GM12865 (cell line): ENCODE results near the gene C22orf31.

Source experiments
- DNase-seq: peaks from one replicate; pipeline ENCODE4 v3.0.0; 2010; ENCODE audit warnings: low read depth
- H3K4me3 ChIP-seq: 2 replicates; pipeline ENCODE4 v1.5.1; 2011; ENCODE audit warnings: mild to moderate bottlenecking, low read depth, low read length, control low read depth
- CTCF ChIP-seq: IDR thresholded peaks from 2 replicates; pipeline ENCODE4 v1.5.1; 2011; ENCODE audit warnings: low read length, control low read depth, low read depth, inconsistent platforms; ENCODE audit not compliant: insufficient read depth; ENCODE audit errors: missing control alignments

The C22orf31 gene

DNA sequence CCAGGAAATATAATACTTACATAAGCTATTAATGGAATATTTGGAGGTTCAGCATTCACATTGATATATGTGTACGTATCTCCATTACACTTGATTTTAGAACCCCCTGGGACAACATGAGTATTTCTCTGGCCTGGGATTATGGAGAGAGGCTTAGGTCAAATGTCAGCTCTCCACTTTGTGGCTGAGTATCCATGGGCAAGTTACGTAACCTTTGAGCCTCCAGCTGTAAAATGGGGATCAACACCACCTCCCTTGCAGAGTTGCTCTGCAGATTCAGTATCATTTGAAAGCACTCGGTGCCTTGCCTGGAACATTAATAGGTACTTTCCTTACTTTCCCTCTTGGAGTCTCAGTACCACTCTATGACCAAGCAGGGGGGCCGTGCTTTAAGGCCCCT, 33.2 kb downstream of the C22orf31 start:
- no peak overlapping the region for H3K4me3 ChIP-seq
- DNase-seq = no peak
- no peak for TF ChIP-seq CTCF

GRCh38 chr22:29026579-29026978, 35.1 kb downstream of the C22orf31 start:
- DNase-seq = no peak
- H3K4me3 ChIP-seq = no peak overlapping the region
- TF ChIP-seq CTCF = no peak

DNA sequence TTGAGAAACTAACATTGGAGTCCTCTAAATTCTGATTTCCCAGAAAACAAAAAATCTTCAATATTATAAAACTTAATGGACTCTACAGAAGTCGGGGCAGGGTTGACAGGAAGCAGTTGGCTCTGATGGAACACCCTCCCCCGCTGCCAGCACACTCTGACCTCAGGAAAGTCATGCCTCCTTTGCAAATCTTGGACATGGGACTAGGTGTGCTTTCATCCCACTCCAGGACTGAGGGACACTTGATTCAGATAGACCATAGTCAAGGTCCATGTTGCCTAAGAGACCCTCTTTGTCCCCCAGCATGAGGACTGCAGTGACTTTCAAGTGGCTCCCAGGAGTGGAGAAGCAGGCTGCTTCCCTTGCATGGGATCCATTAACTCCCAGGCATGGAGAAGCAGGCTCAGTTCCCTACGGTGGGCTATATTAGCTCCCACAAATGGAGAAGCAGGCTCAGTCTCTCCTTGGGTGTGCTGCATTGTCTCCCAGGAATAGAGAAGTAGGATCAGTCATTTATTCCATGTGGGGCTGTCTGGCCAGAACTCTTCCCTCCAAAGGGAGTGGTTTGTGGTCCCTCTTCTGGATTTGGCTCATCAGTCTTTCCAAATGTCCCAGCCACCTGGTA, 38.3 kb downstream of the C22orf31 start:
- TF ChIP-seq CTCF = no peak
- no peak for DNase-seq
- no peak overlapping the region for H3K4me3 ChIP-seq

DNA sequence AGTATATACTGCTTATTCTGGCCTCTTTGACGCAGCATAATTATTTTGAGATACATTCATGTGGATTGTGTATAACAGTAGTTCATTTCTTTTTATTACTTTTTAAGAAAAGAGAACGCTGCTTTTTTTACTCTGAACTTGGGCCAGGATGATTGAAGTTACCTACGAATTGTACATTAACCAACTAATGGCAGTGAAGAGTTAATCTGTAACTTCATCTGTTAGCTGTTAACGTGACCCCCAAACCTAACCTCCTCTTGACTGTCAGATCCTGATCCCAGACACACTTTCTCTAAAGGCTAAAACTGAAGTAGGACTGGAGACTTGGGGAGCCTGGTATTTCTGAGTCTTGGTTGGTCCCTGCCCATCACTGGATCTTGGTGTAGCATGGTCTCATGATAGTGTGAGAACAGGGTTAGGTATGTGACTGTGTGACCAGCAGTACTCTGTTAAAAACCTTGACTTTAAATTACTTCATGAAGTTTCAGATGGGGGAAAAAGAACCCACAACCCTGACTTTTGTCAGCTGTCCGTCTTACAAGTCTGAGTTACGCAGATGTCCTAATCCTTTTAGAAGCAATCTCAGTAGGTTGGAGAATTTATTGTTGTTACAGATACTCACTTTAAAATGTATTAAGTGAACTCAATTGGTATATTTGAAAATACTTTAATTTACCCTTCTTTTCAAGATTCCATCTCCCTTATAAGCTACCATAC, 39.4 kb downstream of the C22orf31 start:
- no peak for DNase-seq
- H3K4me3 ChIP-seq = no peak overlapping the region
- no peak for TF ChIP-seq CTCF

GRCh38 chr22:29018293-29019189, 43.1 kb downstream of the C22orf31 start:
- no peak for TF ChIP-seq CTCF
- DNase-seq = no peak
- H3K4me3 ChIP-seq = no peak overlapping the region

DNA sequence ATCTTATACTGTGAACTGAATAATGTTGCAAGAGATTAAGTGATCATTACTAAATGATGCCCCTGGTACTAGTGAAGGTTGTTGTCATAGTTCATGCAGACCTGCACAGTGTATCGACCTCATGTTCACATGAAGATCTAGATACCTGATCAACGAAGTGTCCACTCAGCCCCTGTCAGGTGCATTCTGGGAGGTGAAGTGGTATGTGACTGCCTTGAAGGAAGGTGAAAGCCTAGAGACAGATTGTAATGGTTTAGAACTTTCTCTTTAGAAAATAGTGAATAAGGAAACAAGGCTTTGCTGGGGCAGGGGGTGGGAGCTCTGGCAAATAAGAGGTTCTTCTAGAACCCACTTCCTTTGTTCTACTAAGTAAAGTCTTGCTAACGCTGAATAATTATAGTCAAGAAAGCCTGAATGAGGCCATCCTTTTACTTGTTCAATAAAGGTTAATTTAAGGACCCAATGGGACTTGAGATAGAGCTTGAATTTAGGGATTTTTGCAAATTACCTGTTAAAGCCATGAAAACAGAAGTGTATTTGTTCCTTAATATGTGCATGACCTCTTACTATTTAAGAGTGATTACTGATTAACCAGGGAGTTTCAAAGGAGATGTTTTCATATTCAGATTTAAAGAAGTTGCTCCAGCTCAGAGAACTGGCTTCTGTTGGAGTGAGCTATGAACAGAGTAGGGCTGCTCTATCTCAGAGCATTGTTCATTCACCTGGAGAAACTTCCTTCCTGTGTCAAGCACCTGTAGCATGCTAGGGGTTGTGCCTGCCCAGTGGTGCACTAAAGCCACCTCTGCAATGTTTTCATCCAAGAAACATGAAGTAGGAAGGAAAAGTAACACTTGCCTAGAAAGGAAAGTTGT, 45.3 kb downstream of the C22orf31 start:
- no peak overlapping the region for H3K4me3 ChIP-seq
- no peak for TF ChIP-seq CTCF
- no peak for DNase-seq
